NCI-H2029 treated with DMSO at 0.1 percent for 48 hours (cell line): ENCODE results near the gene CEMIP.

ENCODE experiments used
- DNase-seq: peaks from one replicate; lab custom pipeline; 2025; lab: John Stamatoyannopoulos, UW

Gene CEMIP

GRCh38 chr15:80850941-80851451, 71.8 kb downstream of the CEMIP start:
- no peak for DNase-seq

DNA sequence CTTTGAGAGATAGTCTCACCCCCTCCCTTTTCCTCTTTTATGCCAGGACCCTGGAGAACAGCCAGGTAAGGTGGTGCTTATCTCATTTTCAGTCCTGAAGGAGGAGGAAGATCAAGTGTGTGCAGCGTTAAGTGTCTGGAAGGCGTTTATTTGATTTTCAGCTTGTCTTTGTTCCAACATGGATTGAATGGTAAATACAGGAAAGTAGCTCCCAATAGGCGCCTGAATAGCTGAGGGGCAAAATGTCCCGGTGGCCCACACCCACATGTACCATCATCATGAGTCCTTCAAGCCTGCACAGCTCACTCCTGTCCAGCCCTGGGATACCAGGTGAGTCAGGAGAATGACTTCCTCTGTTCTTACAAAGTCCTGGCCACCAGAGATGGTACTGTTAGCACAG, 73.5 kb downstream of the CEMIP start:
- DNase-seq, result peak; percentile 87

GRCh38 chr15:80854104-80854503, 74.9 kb downstream of the CEMIP start:
- no peak for DNase-seq

DNA sequence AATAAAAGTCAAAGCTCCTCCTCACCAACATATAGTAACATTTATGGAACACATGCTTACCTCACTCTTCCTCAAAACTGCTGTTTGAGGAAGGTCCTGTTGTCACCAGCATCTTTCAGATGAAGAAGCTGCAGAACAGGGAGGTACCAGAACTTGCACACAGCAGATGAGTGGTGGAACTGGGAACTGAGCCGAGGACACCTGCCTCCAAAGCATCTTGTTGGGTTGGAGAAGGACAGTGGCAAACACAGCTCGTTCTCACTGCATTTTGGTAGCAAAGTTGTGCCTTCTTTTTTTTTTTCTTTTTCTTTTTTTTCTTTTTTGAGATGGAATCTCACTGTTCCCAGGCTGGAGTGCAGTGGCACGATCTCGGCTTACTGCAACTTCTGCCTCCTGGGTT, 76.0 kb downstream of the CEMIP start:
- no peak for DNase-seq

DNA sequence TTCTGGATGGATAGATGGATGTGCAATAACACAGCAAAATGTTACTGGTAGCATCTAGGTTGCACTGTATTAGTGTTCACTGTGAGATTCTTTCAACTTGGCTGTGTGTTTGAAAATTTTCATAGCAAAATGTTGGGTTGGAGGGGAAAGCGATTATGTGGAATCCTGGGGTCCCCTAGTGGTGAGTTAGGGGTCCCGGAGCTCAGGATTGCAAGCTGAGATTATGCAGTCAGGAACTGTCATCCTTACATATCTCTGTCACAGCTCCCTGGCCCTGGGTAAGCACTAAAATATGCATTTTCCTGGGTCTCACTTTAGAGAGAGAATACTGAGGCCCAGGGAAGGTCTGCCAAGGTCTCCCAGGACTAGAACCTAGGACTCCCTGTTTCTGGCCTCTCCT, 77.2 kb downstream of the CEMIP start:
- DNase-seq, result no peak

DNA sequence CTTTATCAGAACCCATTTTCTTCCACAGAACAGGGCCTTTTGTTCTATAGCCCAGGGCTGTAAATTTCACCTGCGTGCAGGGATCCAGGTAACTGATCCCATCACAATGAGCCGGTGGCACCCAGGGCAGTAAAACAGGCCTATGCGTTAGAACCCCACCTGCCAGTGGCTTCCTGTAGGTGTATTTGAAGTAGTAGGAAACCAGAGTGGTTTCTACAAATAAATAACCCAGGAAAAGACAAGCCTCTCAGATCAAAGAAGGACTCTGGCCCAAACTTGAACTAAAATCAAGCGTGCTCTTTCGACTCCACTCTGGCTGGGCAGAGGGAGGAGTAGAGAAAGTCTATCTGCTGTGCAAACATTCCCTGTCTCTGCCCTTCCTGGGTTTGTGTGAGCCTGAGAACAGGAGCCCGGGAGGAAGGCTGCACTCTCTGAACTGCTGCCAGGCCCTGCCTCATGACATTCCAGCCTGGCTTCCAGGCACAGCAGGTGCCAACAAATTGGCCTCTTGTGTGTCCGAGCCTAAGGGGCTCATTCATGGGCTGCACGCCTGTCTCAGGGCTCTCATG, 77.7 kb downstream of the CEMIP start:
- peak; percentile 75 for DNase-seq

DNA sequence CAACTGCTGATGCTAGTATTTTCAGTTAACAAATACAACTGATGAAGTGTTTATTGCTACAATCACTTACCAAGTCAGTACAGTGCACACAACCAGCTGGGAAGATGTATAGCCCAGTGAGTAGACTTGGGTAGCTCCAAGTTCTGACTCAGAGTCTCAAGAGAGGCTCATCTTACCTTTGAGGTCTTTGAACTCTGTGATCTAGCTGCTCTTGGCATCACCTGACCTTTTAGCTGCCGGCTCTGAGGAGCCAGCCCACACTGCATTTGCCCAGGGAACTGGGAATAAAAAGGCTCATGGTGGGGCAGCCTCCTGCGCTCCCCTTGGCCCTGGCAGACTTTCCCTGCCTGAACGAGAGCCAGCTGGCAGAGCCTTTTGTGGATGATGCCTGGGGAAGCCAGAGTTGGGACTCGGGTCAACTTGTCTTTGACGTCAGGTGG, 82.6 kb downstream of the CEMIP start:
- DNase-seq, result peak; percentile 29

DNA sequence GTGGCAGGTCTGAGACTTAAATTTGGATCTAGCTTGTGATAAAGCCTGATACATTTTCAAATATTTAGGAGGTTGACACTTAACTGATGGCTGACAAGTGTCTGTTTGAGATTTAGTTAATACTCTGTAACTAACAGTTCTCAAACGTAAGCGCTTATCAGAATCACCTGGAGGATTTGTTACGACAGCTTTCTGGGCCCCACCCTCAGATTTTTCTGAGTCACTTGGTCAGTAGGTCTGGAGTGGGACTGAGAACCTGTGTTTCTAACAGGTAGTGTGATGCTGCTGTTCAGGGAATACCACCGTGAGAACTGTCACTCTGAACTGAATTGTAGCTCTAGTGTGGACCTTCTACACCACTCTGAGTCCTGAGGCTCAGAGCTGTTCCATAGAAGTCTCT, 85.5 kb downstream of the CEMIP start:
- no peak for DNase-seq

- no peak for DNase-seq
These were observed 87.8 kb downstream of the CEMIP start for GRCh38 chr15:80866936-80867335.

DNA sequence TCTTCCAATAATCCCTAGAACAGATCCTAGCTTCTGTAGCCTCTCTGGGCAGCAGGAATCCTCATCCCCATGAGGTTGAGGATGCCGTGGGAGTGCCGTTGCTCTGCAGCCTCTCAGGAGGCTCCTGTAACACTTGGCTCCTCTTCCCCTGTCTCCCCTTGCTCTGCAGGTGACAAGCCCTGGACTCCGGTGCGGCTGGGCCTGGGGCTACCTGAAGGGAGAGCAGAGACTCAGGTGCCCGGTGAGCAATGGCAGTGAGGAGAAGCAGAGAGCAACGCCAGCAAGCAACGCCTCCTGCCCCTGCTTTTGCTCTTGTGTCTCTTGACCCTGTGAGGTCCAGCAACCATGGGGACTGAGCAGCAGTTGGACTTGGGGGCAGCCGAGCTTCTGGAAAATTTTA, 91.2 kb downstream of the CEMIP start:
- no peak for DNase-seq

- DNase-seq, result no peak
These were observed 91.7 kb downstream of the CEMIP start for GRCh38 chr15:80870893-80871292.

- DNase-seq, result no peak
These were observed 92.7 kb downstream of the CEMIP start for GRCh38 chr15:80871858-80872257.

DNA sequence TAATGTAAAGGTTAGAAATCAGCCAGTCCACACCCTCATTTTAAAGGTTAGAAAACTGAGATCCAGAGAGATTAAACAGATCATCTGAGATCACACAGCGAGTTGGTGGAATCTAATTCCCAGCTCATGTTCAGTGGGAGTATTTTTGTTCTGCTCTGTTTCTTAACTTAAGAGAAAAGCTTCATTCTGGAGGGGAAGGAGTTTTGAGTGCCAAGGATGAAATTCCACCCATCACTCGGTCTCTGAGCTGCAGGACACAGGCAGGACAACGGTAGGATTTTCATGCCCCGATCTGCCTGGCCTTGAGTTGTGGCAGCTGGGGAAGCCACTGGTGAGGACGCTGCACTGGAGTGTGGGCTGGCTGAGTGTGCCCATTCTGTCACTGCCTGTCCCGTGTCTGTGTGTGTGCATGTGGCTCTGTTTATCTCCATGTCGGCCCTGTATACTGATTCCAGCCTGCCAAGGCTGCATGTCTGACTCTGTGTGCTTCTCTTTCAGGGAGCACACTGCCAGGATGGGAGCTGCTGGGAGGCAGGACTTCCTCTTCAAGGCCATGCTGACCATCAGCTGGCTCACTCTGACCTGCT, 94.3 kb downstream of the CEMIP start:
- DNase-seq, result no peak

DNA sequence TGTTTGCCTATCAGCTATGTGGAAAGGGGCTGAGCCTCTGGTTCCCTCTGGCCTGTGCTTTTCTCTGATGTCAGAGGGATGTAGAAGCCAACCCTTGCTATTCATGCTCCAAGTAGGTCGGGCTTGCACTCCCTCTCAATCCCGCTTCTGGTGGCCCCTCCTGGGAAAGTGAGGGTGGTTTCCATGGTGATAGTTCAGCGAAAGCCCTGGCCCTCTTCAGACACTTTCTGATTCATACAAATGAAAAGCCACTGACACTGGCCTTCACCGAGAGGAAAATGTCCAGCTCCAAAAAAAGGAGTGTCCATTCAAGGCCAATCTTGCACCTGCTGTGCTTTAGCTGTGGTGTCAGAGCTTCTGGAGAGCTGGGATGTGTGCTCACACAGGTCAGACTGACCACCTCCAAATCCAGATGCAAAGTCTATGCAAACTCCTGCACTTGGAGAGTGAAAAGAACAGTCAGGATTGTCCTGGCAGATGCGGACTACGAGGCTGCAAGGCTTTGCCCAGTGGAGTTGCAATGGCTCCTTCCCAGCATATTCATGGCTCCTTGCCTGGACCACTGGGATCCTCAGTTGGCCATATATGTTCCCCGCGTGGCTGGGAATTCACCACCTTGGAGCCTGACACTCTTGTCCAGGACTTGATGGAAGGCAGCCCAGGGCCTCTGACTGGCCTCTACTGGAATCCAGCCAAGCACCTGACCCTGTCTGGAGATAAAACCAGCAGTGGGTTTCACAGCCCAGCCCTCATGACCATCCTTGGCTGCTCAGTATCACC, 96.6 kb downstream of the CEMIP start:
- no peak for DNase-seq

DNA sequence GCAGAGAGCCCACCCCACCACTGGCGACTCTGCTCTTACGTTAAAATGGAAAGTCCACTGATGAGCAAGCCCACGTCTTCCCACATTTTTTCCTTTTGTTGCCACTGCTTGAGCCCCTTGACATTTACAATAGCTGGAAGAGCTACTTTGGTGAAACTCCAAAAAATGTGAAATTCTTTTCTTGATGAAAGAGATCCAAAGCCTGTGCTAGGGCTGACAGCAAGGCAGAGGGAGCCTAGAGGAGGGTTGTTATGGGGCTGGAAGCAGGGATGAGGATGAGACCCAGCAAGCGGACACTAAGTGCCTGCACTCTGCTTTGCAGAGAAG, 97.1 kb downstream of the CEMIP start:
- DNase-seq, result no peak

DNA sequence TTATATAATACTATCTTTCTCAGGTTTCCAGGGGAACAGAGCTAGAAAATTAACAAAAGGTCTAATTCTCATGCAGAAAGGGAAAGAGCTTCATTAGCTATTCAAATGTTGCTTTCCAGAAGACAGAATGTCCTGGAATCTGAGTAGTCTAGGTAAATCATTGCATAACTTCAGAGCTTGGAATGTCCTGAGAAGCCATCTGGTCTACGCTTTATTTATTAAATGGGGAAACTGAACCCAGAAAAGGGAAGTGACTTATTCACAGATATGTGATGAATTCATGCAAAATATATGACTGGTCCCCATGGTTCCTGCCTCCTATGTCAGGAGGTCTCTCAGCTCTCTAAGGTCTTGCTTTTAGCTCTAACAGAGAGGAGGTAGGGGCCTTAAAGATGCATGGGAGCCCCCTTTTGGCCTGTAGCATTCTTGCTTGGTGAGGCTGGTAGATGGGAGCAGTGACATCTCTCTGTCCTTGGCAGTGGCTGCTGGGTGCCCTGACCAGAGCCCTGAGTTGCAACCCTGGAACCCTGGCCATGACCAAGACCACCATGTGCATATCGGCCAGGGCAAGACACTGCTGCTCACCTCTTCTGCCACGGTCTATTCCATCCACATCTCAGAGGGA, 99.2 kb downstream of the CEMIP start:
- DNase-seq, result no peak

- DNase-seq, result no peak
These were observed 99.7 kb downstream of the CEMIP start for GRCh38 chr15:80878867-80879250.

- DNase-seq, result no peak
These were observed 100.9 kb downstream of the CEMIP start for GRCh38 chr15:80880086-80880485.

GRCh38 chr15:80883641-80884040, 104.5 kb downstream of the CEMIP start:
- DNase-seq, result no peak

DNA sequence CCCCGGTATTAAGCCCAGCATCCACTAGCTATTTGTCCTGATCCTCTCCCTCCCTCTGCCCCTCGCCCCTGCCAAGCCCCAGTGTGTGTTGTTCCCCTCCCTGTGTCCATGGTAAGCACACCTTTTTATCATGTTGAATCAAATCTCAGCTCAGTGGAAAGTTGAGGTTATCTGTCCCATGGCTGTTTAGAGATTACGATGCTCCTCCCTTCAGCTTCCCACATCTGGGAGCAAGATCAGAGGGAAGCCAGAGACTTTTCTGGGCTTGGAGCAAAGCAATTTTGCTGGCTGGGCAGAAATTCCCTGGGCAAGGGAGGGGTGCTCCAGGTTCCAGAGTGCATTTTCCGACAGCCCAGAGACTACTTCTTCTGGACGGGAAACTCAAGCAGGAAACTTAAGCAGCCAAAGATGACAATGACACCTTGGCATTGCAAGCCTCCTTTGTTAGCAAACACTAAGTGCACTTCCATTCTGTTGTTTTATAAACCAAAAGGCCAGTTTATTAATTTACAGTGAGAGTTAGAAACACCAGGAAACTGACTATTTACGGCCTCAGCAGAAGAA, 105.9 kb downstream of the CEMIP start:
- DNase-seq, result no peak

- DNase-seq, result no peak
These were observed 108.0 kb downstream of the CEMIP start for GRCh38 chr15:80887148-80887547.

DNA sequence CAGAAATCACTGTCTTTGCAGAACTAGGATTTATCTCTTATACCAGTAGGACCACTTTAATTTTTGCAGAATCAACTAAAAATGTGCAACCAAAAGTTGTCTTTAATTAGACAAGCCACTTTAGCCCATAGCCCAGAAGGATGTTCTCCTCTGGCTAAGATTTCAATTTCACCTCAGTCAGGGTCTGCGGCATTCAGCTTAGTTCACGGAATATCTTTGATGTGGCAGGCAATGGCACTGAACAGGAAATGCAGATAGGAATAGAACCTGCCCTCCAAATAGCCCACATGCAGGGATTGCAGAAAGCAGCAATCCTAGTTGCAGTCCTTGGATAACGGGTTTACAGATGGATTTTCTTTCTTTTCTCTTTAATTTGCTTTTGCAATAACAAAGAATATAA, 109.7 kb downstream of the CEMIP start:
- no peak for DNase-seq
